Lower leg skin (tissue), 4 donors: ENCODE measurements around the gene SIRT5. TPM values are rescaled to one million over a fixed set of nuclear protein-coding genes. Genes with fewer than 3 reads are reported as not detected.

ENCODE experiments used
- DNase-seq, 2 donors: peaks; one replicate each; pipeline ENCODE4 v3.0.0-alpha.2; 2019; ENCODE audit warnings: low spot score in 2 of 2
- H3K4me3 ChIP-seq: fragments of 200-600 bp; sonication (generic); 2 replicates; pipeline ENCODE4 v1.5.1; 2017; ENCODE audit warnings: mild to moderate bottlenecking, low read depth; ENCODE audit not compliant: poor library complexity, severe bottlenecking
- POLR2A ChIP-seq, 2 donors: fragments of 450-650 bp; IDR thresholded peaks; one replicate each; pipeline ENCODE4 v1.6.1; 2016 to 2017; ENCODE audit warnings: antibody characterized with exemption in 2 of 2, mild to moderate bottlenecking in 1 of 2, moderate library complexity in 1 of 2
- WGBS, 2 donors: methylation state at CpG; one replicate each; pipeline ENCODE4 v1.1.5; 2018; 5-methylcytosine and 5-hydroxymethylcytosine counted together
- intact Hi-C: fragments of 100-400 bp; cut with DNase I; formaldehyde crosslinking; loops from one replicate; pipeline ENCODE4 v1.15.0; 2023; ENCODE audit warnings: low total_unique reads
- total RNA-seq, 4 donors: library from RNA; depleted of rRNA; stranded (reverse); fragments of >200 nt; gene quantifications; one replicate each; pipeline ENCODE4 v1.1.0, GENCODE V29; 2016
- TF ChIP-seq, protein P1 (sequence below), 3 donors: fragments of 450-650 bp; IDR thresholded peaks; one replicate each; pipeline ENCODE4 v1.5.1; 2016; ENCODE audit warnings: antibody characterized with exemption in 3 of 3, mild to moderate bottlenecking in 3 of 3, moderate library complexity in 2 of 3

SIRT5 gene
- total RNA-seq, 4 donors from 2014 or later: 5.5 to 12.7 (median 5.9) TPM

DNA sequence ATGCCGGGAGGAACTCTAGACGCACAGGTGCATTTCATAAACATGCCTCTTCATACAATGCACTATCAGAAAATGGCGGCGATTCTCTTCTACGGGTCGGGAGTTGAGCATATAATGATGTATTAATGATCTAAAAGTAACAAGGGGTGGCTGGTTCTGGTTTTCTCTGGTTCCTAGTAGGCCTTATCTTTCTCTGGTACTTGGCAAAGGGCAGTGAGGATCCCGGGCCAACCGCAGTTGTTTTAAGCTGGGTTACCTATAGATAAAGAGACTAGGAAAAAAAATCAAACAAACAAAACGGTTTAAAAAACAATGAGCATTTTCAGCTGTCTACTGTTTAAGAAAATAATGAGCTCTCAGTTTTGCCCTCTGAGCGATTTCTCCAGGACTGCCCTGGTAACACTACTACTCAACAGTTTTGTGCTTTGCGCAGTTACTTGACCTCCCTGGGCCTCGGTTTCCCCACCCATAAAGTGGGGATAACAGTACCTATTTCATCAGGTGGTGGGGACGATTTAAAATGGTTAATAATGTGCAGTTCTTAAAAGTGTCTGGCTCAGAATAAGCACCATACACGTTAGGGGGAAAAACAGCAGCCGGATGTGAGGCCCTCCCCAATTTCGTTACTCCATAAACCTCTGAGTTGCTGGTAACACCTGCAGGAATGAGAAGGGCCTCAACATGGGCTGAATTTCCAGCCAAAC, 1.3 kb upstream of the SIRT5 start:
- H3K4me3 ChIP-seq: no peak overlapping the region
- WGBS, 2 donors: 84 to 87% methylated on average over 16 of the region's 16 CpGs
- TF ChIP-seq, protein P1, sequence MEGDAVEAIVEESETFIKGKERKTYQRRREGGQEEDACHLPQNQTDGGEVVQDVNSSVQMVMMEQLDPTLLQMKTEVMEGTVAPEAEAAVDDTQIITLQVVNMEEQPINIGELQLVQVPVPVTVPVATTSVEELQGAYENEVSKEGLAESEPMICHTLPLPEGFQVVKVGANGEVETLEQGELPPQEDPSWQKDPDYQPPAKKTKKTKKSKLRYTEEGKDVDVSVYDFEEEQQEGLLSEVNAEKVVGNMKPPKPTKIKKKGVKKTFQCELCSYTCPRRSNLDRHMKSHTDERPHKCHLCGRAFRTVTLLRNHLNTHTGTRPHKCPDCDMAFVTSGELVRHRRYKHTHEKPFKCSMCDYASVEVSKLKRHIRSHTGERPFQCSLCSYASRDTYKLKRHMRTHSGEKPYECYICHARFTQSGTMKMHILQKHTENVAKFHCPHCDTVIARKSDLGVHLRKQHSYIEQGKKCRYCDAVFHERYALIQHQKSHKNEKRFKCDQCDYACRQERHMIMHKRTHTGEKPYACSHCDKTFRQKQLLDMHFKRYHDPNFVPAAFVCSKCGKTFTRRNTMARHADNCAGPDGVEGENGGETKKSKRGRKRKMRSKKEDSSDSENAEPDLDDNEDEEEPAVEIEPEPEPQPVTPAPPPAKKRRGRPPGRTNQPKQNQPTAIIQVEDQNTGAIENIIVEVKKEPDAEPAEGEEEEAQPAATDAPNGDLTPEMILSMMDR (IDR thresholded peaks at IDR 0.05): no peak
- TF ChIP-seq POLR2A (IDR thresholded peaks at IDR 0.05): no peak
- peak in 1 of 2 donors; percentile 68 for DNase-seq
- intact Hi-C loops: no loop called here

DNA sequence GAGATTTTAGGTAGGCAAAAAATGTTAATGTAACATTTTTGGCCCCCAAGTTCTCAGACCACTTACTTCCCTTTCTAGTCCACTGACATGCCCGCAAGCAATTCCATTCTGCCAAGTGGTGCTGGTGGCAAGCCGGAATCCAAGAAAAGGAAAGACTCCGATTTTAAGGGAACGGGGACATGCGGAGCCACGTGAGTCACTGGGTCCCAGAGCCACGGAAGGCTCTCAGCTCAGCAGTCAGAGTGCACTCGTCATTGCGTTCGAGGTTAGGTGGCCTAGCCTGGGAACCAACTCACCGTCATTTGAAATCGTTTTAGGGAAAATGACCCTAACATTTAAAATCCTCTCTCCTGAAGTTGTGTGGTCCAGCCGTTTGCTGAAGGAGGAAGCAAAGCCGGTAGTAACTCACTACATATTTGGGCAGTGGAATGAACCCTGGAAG, 711 bp upstream of the SIRT5 start:
- H3K4me3 ChIP-seq: peak overlapping the region; percentile 60
- TF ChIP-seq, protein P1 (IDR thresholded peaks at IDR 0.05): no peak
- intact Hi-C loops: no loop called here
- no peak for DNase-seq
- WGBS, 2 donors: 3 to 5% methylated on average over 14 of the region's 14 CpGs

DNA sequence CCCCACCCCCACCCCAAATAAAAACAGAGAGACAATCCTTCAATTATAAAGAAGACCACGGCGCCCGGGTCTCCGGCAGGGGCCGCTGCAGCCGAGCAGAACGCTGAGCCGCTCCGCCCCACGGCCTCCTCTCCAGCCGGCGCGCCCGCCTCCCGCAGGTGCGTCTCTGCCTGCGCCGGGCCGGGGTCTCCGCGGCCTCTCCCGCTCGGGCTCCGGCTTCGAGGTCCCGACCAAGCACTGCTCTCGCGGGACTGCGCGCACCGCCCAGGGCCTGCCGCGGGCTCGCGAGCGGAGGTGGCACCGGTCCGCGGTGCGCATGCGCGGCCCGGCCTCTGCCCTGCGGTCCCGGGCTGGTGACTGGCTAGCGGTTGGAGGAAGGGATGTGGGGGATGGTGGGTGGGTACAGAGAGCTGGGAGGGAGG, 241 bp upstream of the SIRT5 start:
- peak; percentile 89 to 97 for DNase-seq
- 0 to 1% methylated on average over 4 to 40 of the region's 46 CpGs for WGBS, 2 donors
- intact Hi-C loops: no loop called here
- H3K4me3 ChIP-seq: peak overlapping the region; percentile 60
- peak in 1 of 2 donors; percentile 35 for TF ChIP-seq POLR2A (IDR thresholded peaks at IDR 0.05)
- TF ChIP-seq, protein P1 (IDR thresholded peaks at IDR 0.05): no peak

DNA sequence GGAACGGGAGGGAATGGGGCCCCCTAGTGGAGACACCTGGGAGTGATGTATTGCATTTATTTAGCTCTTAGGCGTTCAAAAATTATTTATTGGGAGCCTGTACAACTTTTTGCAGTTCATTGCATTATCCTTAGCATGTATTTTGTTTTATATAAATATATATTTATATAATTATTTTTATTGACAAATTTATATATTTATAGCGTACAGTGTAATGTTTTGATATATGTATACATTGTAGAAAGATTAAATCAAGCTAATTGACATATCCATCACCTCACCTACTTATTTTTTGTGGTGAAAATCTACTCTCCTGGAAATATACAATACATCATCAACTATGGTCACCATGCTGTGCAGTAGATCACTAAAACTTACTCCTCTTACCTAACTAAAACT, 975 bp downstream of the SIRT5 start:
- DNase-seq: no peak
- intact Hi-C loops: no loop called here
- WGBS, 2 donors: 25 to 27% methylated on average over 3 of the region's 3 CpGs
- TF ChIP-seq POLR2A (IDR thresholded peaks at IDR 0.05): no peak
- TF ChIP-seq, protein P1 (IDR thresholded peaks at IDR 0.05): peak in 1 of 3 donors; percentile 64
- H3K4me3 ChIP-seq: peak overlapping the region; percentile 60

DNA sequence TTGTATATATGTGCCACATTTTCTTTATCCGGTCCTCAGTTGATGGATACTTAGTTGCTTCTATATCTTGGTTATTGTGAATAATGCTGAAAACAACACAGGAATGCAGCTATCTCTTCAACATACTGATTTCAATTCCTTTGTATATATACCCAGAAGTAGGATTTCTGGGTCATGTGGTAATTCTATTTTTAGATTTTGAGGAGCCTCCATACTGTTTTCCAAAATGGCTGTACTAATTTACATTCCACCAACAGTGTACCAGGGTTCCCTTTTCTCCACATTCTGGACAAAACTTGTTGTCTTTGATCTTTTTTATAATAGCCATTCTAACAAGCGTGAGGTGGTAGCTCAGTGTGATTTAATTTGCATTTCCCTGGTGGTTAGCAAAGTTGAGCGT, 1.6 kb downstream of the SIRT5 start:
- intact Hi-C loops: no loop called here
- TF ChIP-seq, protein P1 (IDR thresholded peaks at IDR 0.05): no peak
- no peak for TF ChIP-seq POLR2A (IDR thresholded peaks at IDR 0.05)
- no peak for DNase-seq
- WGBS, 2 donors: 92 to 96% methylated on average over 3 of the region's 3 CpGs
- H3K4me3 ChIP-seq: no peak overlapping the region

DNA sequence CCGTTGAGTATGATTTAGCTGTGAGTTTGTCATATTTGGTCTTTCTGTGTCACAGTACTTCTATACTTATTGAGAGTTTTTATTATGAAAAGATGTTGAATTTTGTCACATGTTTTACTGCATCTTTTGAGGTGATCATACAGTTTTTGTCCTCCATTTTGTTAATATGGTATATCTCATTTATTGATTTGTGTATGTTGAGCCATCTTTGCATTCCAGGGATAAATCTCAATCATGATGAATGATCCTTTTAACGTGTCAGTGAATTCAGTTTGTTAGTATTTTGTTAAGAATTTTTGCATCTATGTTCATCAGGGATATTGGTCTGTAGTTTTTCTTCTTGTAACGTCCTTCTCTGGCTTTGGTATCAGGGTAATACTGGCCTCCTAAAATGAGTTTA, 3.5 kb downstream of the SIRT5 start:
- intact Hi-C loops: no loop called here
- 95 to 98% methylated on average over 3 of the region's 3 CpGs for WGBS, 2 donors
- H3K4me3 ChIP-seq: no peak overlapping the region
- no peak for TF ChIP-seq POLR2A (IDR thresholded peaks at IDR 0.05)
- TF ChIP-seq, protein P1 (IDR thresholded peaks at IDR 0.05): no peak
- DNase-seq: no peak
